HPDE6-E6E7 (cell line): ENCODE measurements around the gene ISG20L2.

Experiments used
- DNase-seq: peaks from one replicate; pipeline ENCODE4 v3.0.0; 2011; ENCODE audit warnings: missing footprints; ENCODE audit errors: extremely low spot score

Gene ISG20L2

GRCh38 chr1:156689953-156690674 is 38.5 kb downstream of the ISG20L2 start:
- no peak for DNase-seq

DNA sequence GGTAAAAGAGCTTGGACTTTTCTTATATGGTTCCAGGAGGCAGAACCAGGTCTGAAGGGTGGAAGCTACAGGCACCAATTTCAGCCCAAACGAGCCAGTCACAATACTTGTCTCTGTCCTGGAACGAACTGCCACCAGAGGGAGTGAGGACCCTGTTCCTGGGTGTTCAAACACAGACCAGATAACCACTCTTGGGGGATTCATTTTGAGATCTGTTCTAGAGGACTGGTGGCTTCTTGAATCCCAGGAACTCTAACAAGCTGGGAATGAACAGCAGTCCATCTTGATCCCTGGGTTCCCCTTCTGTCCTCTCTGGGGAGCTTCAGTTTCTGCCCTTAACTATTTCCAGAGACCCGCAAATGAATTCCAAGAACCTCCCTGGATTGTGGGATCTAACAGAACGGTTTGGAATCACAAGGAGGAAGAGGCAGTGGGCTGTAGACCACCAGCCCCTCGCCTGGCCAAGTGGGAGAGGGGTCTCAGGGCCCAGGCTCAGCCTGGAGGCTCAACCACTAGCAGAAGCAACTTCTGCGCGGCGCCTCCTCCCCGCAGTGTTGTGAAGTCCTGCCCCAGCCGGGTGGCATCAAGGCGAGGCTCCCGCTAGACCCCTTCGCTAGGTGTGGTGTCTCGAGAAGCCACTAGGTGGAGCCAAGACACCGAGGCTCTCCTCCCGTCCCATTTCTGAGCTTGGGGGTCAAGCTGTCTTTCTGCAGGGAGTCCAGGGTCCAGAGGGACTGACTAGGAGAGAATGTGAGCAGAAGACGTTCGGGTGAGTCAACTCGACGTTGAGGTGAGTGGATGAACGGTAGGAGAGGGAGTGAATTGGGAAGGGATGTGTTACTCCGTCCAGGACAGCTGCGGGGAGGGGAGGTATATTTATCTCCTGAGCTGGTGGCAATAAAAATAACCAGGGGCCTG is 39.3 kb downstream of the ISG20L2 start:
- DNase-seq, result peak; percentile 77

DNA sequence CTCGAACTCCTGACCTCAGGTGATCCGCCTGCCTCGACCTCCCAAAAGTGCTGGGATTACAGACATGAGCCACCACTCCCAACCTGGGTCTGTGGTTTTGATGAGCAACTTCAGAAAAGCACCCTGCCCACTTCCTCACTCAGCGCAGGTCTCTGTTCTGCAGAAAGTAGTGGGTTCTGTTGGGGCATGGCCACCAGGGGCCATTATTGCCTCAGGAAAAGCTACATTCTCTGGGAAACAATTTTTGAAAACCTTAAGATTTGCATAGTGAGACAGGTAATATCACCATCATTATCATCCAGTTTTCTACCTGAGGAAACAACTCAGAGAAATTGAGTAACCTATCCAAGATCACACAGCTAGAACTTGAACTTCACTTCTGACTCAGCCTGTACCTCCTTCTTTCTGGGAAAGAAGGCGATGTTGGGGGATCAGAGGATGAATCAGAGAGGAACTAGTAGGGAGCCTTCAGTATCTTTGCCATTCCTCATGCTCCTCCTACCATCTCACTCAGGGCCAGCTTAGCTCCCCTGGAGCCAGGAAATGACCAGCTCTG is 44.3 kb downstream of the ISG20L2 start:
- peak; percentile 74 for DNase-seq

DNA sequence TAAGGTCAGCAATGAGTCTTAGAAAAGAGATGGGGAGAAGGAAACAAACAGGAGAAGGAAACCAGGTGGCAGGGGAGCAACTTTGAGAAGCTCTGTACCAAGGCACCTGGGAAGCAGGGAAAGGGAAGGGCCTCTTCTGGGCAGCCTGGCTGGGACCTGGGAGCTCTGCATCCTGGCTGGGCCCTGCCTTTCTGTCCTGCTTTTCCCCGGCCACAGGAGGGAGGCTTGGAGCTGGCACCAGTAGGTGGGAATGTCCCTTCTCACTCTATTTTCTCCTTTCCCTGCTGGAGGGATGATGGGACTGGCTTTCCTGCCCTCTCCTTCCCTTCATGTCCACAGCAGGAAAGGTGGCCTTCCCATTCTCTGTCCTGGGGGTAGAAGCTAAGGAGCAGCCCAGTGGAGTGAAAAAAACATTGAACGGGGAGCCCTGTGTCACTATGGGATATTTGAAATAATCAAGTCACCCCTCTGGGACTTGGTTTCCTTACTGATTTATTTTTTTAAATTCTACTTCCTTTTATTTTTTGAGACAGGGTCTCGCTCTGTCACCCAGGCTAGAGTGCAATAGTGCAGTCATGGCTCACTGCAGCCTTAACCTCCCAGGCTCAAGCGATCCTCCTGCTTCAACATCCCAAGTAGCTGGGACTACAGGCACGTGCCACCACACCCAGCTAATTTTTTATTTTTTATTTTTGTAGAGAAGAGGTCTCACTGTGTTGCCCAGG is 46.2 kb downstream of the ISG20L2 start:
- no peak for DNase-seq

- DNase-seq, result no peak
Measured at GRCh38 chr1:156681196-156681960, 47.2 kb downstream of the ISG20L2 start.

- no peak for DNase-seq
Measured at GRCh38 chr1:156680056-156680455, 48.5 kb downstream of the ISG20L2 start.

- peak; percentile 58 for DNase-seq
Measured at GRCh38 chr1:156677616-156678596, 50.7 kb downstream of the ISG20L2 start.

DNA sequence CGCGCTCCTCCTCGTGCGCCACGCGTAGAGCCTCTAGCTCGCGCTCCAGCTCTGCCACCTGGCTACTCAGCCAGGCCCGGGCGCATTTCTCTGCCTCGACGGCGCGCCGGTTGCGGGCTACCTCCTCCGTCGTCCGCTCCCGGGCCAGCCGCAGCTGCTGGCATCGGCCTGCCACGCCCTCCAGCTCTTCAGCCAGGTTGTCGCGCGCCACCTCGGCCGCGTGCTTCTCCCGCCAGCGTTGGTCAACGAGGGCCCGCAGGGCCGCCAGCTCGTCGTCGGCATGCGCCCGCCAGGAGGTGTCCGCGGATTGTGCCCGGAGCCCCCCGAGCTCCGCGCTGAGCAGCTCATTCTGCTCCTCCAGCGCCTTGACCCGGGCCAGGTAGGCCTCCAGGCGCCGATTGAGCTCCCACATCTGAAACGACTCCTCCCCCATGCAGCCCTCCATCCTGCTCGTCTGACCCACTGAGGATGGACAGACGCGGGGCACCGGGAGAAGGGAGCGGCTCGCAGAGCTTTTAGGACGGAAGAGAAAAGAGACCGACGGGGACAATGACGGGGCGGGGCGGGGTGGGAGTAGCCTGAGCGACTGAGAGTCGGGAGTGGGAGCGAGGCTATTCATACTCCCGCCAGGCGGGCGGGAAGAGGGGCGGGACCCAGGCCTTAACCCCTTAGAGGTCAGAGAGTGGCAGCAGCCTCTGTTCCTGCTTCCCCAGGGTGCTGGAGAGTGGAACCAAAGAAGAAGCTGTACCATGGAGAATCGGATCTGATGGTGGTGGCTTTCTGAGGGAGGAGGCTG is 51.5 kb downstream of the ISG20L2 start, which contains the start of gene NES:
Gene NES, minus strand, starts transcription at position 588 of the 796 bp plus-strand sequence. Its CDS starts 143 bp downstream, at position 445.
- DNase-seq, result no peak

DNA sequence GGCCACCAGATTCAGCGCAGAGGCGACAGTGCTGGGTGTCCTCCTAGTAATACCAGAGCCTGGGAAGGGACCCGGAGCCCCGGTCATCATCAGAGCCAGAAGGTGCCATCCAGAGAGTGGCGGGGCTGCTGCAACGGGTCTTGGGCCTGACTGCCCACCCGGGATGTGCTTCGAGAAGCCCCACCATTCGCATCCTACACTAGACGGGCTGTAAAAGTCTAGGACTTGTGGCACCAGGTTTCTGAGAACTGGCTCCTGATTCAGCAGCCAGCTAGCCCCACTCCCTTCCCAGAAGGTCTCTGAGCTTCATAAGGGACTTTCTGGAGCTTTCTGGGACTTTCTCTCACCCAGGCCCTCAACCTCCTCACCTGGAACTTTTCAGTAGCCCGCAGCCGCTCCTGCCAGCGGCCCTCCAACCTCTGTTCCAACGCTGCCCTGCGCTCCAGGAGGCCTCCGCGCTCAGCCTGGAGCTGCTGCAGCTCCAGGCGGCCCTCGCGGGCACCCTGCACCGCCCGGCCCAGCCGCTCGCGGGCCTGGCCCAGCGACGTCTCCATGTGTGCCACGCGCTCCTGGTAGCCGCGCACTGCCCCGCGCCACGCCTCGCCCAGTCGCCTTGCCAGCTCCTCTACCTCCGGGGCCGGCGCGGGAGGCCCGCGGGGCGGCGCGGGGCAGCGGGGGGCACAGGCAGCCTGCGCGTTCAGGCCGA is 52.3 kb downstream of the ISG20L2 start:
- no peak for DNase-seq

- DNase-seq, result no peak
Measured at GRCh38 chr1:156675210-156676113, 53.1 kb downstream of the ISG20L2 start.

DNA sequence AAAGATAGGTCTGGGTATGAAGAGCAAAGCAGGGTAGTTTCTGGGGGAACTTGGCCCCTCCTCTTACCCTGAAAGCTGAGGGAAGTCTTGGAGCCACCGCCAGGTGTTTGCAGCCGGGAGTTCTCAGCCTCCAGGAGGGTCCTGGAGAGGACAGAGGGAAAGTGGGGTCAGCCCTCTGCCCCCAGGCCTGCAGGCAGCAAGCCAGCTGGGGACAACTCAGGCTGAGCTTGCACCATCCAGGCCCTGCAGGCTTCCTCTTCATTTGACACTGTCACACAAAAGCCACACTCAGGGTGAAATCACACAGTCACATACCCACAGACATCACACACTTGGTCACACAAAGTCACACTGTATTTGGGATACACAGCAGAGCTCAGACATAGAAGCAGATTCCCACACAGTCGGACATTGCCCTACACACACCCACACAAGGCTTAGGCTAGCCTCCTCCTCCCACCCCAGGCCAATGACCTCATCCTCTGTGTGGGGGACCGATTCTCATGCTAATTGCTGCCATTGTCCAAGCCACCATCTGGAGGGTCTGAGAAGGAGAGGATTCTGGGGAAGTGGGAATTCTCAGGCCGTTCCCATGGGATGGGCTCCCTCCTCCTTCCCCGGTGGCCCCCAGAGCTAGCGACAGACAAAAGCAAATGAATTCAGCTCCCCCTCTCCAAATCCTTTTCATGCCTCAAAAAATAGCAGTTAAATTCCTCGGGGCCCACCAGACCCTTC is 55.0 kb downstream of the ISG20L2 start:
- DNase-seq, result no peak
